ENCODE measurements around the gene NYAP2.

NYAP2 gene

GRCh38 chr2:225616848-225617247 lies 217.3 kb downstream of the NYAP2 start:
- Mint-ChIP-seq H3K27me3 (ENCODE audit: low read depth) (no peaks in the 10 kb centered on the region), H3K27ac (no peak overlapping the region), H3K36me3 (ENCODE audit: low read depth) (no peaks in the 10 kb centered on the region), H3K9me3 (no peaks in the 10 kb centered on the region), H3K4me1 (ENCODE audit: low read depth) (no peaks in the 10 kb centered on the region), H3K4me3 (no peak overlapping the region)

DNA sequence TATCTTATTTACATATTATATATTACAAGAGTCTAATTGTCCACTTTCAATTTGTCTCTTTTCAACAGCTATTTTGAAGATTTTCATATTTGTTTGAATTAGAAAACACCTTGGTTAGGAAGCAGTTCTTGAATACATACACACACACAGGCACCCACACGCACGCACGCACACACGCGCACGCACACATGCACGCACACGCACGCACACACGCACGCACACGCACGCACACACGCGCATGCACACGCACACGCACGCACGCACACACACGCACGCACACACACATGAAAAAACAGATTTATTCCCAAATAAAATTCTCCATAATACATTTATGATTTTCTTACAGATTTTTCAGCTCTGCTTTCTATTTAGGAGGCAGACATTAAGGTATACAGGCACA lies 220.7 kb downstream of the NYAP2 start:
- Mint-ChIP-seq H3K4me3 (no peak overlapping the region), H3K27me3 (ENCODE audit: low read depth) (peaks cover 3% of the 10 kb centered on the region), H3K4me1 (ENCODE audit: low read depth) (no peaks in the 10 kb centered on the region), H3K36me3 (ENCODE audit: low read depth) (no peaks in the 10 kb centered on the region), H3K27ac (no peak overlapping the region), H3K9me3 (no peaks in the 10 kb centered on the region)

DNA sequence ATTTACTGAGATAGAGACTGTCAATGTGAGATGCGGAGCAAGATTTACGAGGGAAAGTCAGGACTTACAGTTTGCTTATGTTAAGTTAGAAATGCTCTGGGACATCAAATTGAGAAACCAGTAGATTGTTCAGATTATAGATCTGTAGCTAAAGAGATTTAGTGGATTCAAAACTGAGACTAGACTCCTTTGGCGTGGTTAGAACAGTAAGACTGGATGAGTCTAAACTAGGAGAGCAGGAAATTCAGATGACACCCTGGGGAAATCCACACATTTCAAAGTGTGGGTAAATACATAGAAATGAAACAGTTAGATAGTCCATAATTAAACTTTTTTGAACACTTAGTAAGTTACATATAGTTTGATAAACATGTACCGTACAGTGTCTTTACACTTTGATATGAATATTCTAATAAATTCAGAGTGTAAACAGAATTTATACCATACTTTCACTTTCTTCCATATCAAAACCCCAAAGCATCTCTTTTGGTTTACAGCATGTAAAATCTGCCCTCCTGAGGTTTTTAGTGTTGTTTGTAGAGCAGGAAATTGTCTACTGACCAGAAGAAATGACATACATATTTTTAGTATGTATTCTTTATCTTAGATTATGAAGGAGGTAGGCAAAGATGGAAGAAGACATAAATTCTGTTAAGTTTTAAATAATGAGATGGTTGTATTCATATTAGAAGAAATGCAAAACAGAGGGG lies 231.5 kb downstream of the NYAP2 start:
- H3K4me3 Mint-ChIP-seq = no peak overlapping the region
- H3K9me3 Mint-ChIP-seq = no peaks in the 10 kb centered on the region
- peaks cover 10% of the 10 kb centered on the region for H3K27me3 Mint-ChIP-seq (ENCODE audit: low read depth)
- no peak overlapping the region for H3K27ac Mint-ChIP-seq
- H3K36me3 Mint-ChIP-seq (ENCODE audit: low read depth) = no peaks in the 10 kb centered on the region
- H3K4me1 Mint-ChIP-seq (ENCODE audit: low read depth) = peaks cover 6% of the 10 kb centered on the region

GRCh38 chr2:225632351-225632750 lies 232.8 kb downstream of the NYAP2 start:
- Mint-ChIP-seq H3K27ac (no peak overlapping the region), H3K9me3 (no peaks in the 10 kb centered on the region)

GRCh38 chr2:225636558-225636957 lies 237.0 kb downstream of the NYAP2 start:
- Mint-ChIP-seq H3K27me3 (ENCODE audit: low read depth) (peaks cover 6% of the 10 kb centered on the region), H3K9me3 (no peaks in the 10 kb centered on the region), H3K4me1 (ENCODE audit: low read depth) (peaks cover 2% of the 10 kb centered on the region), H3K36me3 (ENCODE audit: low read depth) (no peaks in the 10 kb centered on the region), H3K27ac (no peak overlapping the region), H3K4me3 (no peak overlapping the region)

More at GRCh38 chr2:225632351-225632750, 232.8 kb downstream of the NYAP2 start:
- peaks cover 8% of the 10 kb centered on the region for H3K4me1 Mint-ChIP-seq (ENCODE audit: low read depth)
- no peak overlapping the region for H3K4me3 Mint-ChIP-seq
- peaks cover 6% of the 10 kb centered on the region for H3K27me3 Mint-ChIP-seq (ENCODE audit: low read depth)
- H3K36me3 Mint-ChIP-seq (ENCODE audit: low read depth) = no peaks in the 10 kb centered on the region

DNA sequence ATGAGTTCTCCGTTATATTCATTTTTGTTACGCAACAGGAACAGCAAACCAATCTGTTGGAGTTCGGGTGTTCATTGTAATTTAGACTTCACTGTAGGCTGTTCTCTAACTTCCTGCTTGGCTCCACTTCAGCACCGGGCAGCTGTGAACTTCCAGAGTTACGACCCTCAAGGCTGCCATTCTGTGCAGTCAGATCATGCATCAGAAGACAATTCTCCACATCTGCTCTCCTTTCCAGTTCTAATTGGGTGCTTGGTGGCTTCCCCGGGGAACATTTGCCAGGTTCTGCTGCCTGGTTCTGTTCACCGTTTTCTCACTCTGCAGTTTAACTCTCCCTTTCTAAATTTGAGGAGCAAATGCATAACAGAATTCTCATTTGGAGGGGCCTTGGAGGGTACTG lies 237.7 kb downstream of the NYAP2 start:
- no peak overlapping the region for H3K27ac Mint-ChIP-seq
- H3K27me3 Mint-ChIP-seq (ENCODE audit: low read depth) = peaks cover 5% of the 10 kb centered on the region
- H3K4me1 Mint-ChIP-seq (ENCODE audit: low read depth) = peaks cover 2% of the 10 kb centered on the region
- no peak overlapping the region for H3K4me3 Mint-ChIP-seq
- no peaks in the 10 kb centered on the region for H3K9me3 Mint-ChIP-seq
- H3K36me3 Mint-ChIP-seq (ENCODE audit: low read depth) = no peaks in the 10 kb centered on the region

DNA sequence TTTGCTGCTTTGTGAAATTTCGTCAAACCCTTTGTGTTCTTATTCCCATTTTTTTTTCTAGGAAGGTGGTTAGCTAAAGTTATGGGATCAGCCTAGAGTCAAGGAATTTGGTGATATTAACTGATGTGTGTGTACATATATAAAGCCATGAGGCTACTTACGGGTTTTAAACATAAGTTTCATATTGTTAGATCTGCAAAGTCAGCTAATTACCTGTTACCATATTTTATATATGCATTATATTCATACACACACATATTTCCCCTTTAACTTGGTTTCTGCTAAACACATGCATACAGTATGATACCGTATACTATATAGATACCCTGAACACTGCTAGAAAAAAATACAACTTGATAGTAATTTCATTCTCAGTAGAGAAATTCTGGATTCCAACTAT lies 241.0 kb downstream of the NYAP2 start:
- Mint-ChIP-seq H3K4me1 (ENCODE audit: low read depth) (peaks cover 2% of the 10 kb centered on the region), H3K9me3 (no peaks in the 10 kb centered on the region), H3K36me3 (ENCODE audit: low read depth) (no peaks in the 10 kb centered on the region), H3K4me3 (no peak overlapping the region), H3K27me3 (ENCODE audit: low read depth) (peaks cover 3% of the 10 kb centered on the region), H3K27ac (no peak overlapping the region)

- Mint-ChIP-seq H3K4me3 (no peak overlapping the region), H3K27me3 (ENCODE audit: low read depth) (no peaks in the 10 kb centered on the region), H3K36me3 (ENCODE audit: low read depth) (no peaks in the 10 kb centered on the region), H3K4me1 (ENCODE audit: low read depth) (no peaks in the 10 kb centered on the region), H3K27ac (no peak overlapping the region), H3K9me3 (no peaks in the 10 kb centered on the region)
These were observed 249.8 kb downstream of the NYAP2 start for GRCh38 chr2:225649274-225649673.

DNA sequence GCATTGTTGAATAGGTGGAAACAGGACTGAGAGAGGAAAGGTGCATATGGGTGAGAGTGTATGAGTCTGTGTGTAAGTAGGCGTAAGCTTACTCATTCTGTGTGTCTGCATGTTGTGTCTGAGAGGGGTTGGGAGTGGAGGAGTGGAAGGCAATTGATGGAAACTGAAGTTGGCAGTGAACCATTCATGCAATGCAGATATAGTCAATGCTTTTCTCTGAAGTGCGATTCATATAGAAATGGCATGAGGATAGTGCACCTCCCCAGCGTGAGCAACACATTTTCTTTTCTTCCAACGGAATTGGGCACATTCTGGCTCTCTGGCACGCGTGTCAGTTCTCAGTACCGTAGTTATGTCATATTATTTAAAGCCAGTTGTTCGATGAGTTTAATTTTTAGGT lies 250.5 kb downstream of the NYAP2 start:
- Mint-ChIP-seq H3K27ac (no peak overlapping the region), H3K9me3 (no peaks in the 10 kb centered on the region), H3K36me3 (ENCODE audit: low read depth) (no peaks in the 10 kb centered on the region), H3K27me3 (ENCODE audit: low read depth) (no peaks in the 10 kb centered on the region), H3K4me3 (no peak overlapping the region), H3K4me1 (ENCODE audit: low read depth) (no peaks in the 10 kb centered on the region)

- H3K4me3 Mint-ChIP-seq = no peak overlapping the region
- H3K9me3 Mint-ChIP-seq = no peaks in the 10 kb centered on the region
- H3K27me3 Mint-ChIP-seq (ENCODE audit: low read depth) = peaks cover 22% of the 10 kb centered on the region
- H3K4me1 Mint-ChIP-seq (ENCODE audit: low read depth) = no peaks in the 10 kb centered on the region
- H3K36me3 Mint-ChIP-seq (ENCODE audit: low read depth) = no peaks in the 10 kb centered on the region
- no peak overlapping the region for H3K27ac Mint-ChIP-seq
These were observed 261.0 kb downstream of the NYAP2 start for GRCh38 chr2:225660262-225661131.

GRCh38 chr2:225662101-225662500 lies 262.6 kb downstream of the NYAP2 start:
- Mint-ChIP-seq H3K4me3 (no peak overlapping the region), H3K9me3 (no peaks in the 10 kb centered on the region), H3K27me3 (ENCODE audit: low read depth) (peaks cover 26% of the 10 kb centered on the region), H3K36me3 (ENCODE audit: low read depth) (no peaks in the 10 kb centered on the region), H3K27ac (no peak overlapping the region), H3K4me1 (ENCODE audit: low read depth) (no peaks in the 10 kb centered on the region)

GRCh38 chr2:225667445-225667844 lies 267.9 kb downstream of the NYAP2 start:
- no peak overlapping the region for H3K27ac Mint-ChIP-seq

GRCh38 chr2:225668606-225669266 lies 269.2 kb downstream of the NYAP2 start:
- H3K9me3 Mint-ChIP-seq = no peaks in the 10 kb centered on the region
- no peak overlapping the region for H3K4me3 Mint-ChIP-seq
- H3K4me1 Mint-ChIP-seq (ENCODE audit: low read depth) = no peaks in the 10 kb centered on the region
- H3K27me3 Mint-ChIP-seq (ENCODE audit: low read depth) = peaks cover 11% of the 10 kb centered on the region
- H3K36me3 Mint-ChIP-seq (ENCODE audit: low read depth) = no peaks in the 10 kb centered on the region
- no peak overlapping the region for H3K27ac Mint-ChIP-seq

More at GRCh38 chr2:225667445-225667844, 267.9 kb downstream of the NYAP2 start:
- Mint-ChIP-seq H3K27me3 (ENCODE audit: low read depth) (peaks cover 11% of the 10 kb centered on the region), H3K4me3 (no peak overlapping the region), H3K4me1 (ENCODE audit: low read depth) (no peaks in the 10 kb centered on the region), H3K9me3 (no peaks in the 10 kb centered on the region), H3K36me3 (ENCODE audit: low read depth) (no peaks in the 10 kb centered on the region)

GRCh38 chr2:225670111-225670974 lies 270.8 kb downstream of the NYAP2 start:
- H3K36me3 Mint-ChIP-seq (ENCODE audit: low read depth) = no peaks in the 10 kb centered on the region
- H3K4me1 Mint-ChIP-seq (ENCODE audit: low read depth) = no peaks in the 10 kb centered on the region
- no peak overlapping the region for H3K4me3 Mint-ChIP-seq
- no peaks in the 10 kb centered on the region for H3K9me3 Mint-ChIP-seq
- no peak overlapping the region for H3K27ac Mint-ChIP-seq
- H3K27me3 Mint-ChIP-seq (ENCODE audit: low read depth) = peaks cover 7% of the 10 kb centered on the region
